Stimulated activated CD4-positive, alpha-beta T cell treated with anti-CD3 and anti-CD28 coated beads, Interleukin-4, amount 100 ng/mL, for 4 hours (primary cell): ENCODE data around the gene SLBP.

Source experiments
- DNase-seq, 2 experiments: peaks; one replicate each; pipeline ENCODE4 v3.0.0-alpha.2; 2020

The SLBP gene

GRCh38 chr4:1748465-1748995 lies 36.4 kb upstream of the SLBP start:
- DNase-seq: peak; percentile 63 to 82

GRCh38 chr4:1747603-1747967 lies 35.5 kb upstream of the SLBP start:
- DNase-seq: no peak

DNA sequence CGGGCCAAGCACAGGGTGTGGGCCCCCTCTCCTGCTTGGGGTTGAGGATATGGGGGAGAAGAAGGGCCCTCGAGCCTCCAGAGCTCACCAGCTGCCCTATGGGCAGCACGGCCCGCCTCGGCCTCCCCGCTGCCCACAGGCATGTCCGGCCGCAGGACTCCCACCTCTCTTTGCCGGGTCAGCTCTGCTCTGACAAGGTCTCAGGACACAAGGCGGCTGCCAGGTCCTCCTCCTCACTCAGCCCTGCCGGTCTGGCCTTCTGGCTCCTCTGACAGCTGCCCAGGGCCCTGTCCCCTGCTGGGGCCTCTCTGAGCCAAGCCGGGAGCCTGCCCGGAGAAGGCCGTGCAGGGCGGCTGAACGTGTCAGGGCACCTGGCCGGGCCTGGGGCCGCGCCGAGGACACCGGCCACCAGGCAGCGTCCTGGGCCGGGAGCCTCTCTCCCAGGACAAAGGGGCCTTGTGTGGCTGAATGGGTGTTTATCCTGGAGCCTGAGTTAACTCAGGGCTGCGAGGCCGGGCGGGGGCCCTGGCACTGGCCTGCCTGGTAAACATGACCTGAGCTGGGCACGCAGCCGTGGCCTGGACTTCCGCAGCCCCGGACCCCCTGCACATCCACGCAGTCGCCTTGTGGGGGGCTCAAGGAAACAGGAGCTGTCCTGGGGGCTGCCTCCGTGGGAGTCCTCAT lies 34.9 kb upstream of the SLBP start:
- DNase-seq: no peak

GRCh38 chr4:1746265-1746691 lies 34.2 kb upstream of the SLBP start:
- DNase-seq: peak; percentile 67 to 80

DNA sequence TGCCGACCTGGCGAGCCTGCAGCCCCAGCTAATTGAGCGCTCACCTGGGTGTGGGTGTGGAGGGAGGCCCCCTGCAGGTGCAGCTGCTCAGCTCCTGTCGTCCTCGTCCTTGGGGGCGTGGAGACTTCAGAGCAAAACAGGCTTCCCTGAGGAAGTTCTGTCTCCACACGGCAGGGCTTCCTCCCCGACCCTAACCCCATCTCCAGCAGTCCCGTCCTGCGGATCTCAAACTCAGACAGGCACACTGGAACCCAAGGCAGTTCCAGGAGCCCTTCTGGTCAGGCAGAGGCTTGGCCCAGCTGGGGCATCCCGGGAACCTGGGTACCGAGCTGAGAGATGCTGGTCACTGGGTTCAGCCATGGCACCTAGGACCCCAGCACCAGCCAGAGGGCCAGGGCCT lies 33.6 kb upstream of the SLBP start:
- DNase-seq: no peak

DNA sequence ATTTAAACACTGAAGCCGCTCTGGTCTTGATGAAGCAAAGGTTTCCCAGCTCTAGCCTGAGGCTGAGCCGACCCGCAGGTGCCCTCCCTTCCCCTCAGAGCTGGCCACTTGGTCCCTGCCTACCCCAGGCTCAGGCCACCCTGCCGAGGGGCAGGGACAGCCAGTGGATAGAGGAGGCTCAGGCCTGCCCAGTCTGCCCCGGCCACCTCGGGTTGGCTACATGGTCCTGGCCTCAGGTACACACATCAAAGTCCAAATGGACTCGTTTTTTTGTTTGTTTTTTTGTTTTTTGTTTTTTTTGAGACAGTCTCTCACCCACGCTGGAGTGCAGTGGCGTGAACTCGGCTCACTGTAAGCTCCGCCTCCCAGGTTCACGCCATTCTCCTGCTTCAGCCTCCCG lies 33.0 kb upstream of the SLBP start:
- no peak for DNase-seq

GRCh38 chr4:1744552-1744951 lies 32.4 kb upstream of the SLBP start:
- DNase-seq: no peak

DNA sequence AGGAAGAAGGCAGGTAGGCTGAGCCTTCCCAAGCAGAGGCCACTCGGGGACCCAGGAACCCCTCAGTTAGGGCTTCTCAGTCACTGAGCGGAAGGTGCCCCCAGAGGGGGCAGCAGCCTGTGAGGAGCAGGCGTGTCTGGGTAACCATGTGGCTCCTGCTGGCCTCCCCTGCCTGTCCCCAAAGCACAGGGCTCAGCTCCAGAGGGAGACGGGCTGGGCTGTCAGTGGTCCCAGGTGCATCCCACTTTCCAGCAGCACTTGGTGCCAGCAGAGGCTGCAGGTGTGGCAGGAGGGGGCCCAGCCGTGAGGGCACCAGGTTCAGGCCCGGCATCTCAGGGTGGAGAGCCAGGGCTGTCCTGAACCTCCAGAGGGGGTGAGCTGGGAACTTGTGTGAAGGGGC lies 31.9 kb upstream of the SLBP start:
- DNase-seq: no peak

GRCh38 chr4:1743551-1743950 lies 31.4 kb upstream of the SLBP start:
- DNase-seq: no peak

- no peak for DNase-seq
These were observed 29.1 kb upstream of the SLBP start for GRCh38 chr4:1741208-1741607.

DNA sequence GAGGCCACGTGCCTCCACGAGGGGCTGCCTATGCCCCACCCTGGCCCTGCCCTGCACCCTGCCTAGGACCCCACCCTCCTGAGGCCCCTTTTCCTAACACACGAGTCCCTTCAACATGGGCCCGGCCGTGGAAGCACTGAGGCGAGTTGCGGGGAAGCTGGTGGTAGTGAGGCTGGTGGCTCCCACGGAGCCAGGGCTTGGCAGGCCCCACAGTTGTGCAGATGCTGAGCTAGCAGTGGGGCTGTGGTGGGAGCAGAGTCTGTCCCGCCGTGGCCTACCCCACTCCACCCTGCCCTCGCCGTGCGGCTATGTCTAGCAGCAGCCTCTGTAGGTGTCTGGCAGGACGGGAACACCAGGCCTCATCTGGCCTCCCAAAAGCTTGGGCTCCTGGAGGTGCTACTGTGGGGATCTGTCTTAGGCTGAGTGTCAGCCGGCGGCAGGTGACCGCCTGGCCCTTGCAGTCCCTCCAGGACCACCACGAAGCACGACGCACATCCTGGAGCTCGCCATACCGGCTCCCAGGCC lies 28.0 kb upstream of the SLBP start:
- DNase-seq: no peak

DNA sequence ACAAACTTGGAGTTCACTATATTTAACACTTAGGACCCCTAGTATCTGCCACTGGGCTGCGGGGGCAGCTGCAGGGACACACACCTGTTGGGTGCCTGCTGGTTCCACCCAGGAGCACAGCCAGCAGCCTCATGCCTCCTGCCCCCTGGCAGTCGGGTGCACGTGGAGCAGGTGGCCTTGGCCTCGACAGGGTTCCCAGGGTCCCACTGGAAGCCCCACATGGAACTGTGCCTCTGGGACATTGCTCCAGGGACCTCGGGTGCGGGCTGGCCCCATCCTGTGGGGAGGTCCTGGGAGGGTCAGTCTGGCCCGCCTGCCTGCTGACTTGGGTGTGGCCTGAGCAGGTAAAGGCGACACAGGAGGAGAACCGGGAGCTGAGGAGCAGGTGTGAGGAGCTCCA lies 27.2 kb upstream of the SLBP start:
- DNase-seq: no peak

DNA sequence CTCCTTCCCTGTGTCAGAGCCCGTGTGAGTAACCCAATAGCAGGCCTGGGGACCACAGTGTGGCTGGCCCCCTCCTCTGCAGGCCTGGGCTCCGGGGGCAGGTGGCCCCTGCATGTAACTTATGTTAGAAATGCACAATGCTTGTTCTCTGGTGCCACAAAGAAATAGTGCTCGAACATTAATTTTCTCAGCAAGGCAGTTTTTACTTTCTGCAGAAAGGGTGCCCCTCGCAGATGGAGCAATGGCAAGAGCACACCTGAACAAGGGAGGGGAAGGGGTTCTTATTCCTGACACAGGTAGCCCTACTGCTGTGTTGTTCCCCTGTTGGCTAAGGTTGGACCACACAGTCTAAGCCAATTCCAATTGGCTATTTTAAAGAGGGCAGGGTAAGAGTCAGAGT lies 26.3 kb upstream of the SLBP start:
- no peak for DNase-seq

- no peak for DNase-seq
These were observed 25.5 kb upstream of the SLBP start for GRCh38 chr4:1737666-1738065.

GRCh38 chr4:1736812-1737211 lies 24.7 kb upstream of the SLBP start:
- no peak for DNase-seq

GRCh38 chr4:1735215-1735614 lies 23.1 kb upstream of the SLBP start:
- DNase-seq: no peak

GRCh38 chr4:1732911-1733310 lies 20.8 kb upstream of the SLBP start:
- no peak for DNase-seq

GRCh38 chr4:1731180-1731579 lies 19.1 kb upstream of the SLBP start:
- DNase-seq: no peak

GRCh38 chr4:1730532-1731135 lies 18.5 kb upstream of the SLBP start:
- no peak for DNase-seq

DNA sequence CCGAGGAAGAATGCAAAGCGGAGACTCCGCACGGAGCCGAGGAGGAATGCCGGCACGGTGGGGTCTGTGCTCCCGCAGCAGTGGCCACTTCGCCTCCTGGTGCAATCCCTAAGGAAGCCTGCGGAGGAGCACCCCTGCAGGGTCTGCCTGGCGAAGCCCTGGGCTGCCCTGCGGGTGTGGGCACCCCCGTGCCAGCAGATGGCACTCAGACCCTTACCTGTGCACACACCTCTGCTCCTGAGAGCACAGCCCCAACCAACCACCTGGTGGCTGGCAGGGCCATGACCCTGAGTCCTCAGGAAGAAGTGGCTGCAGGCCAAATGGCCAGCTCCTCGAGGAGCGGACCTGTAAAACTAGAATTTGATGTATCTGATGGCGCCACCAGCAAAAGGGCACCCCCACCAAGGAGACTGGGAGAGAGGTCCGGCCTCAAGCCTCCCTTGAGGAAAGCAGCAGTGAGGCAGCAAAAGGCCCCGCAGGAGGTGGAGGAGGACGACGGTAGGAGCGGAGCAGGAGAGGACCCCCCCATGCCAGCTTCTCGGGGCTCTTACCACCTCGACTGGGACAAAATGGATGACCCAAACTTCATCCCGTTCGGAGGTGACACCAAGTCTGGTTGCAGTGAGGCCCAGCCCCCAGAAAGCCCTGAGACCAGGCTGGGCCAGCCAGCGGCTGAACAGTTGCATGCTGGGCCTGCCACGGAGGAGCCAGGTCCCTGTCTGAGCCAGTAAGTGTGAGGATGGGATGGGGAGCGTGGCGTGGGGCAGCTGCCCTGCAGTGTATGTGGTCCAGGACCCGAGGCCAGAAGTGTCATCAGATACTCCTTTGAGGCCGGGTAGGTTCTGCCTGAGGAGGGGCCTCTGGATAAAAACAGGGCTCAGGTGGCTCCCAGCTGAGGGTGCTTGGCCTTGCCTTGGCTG lies 16.2 kb upstream of the SLBP start:
- DNase-seq: no peak

DNA sequence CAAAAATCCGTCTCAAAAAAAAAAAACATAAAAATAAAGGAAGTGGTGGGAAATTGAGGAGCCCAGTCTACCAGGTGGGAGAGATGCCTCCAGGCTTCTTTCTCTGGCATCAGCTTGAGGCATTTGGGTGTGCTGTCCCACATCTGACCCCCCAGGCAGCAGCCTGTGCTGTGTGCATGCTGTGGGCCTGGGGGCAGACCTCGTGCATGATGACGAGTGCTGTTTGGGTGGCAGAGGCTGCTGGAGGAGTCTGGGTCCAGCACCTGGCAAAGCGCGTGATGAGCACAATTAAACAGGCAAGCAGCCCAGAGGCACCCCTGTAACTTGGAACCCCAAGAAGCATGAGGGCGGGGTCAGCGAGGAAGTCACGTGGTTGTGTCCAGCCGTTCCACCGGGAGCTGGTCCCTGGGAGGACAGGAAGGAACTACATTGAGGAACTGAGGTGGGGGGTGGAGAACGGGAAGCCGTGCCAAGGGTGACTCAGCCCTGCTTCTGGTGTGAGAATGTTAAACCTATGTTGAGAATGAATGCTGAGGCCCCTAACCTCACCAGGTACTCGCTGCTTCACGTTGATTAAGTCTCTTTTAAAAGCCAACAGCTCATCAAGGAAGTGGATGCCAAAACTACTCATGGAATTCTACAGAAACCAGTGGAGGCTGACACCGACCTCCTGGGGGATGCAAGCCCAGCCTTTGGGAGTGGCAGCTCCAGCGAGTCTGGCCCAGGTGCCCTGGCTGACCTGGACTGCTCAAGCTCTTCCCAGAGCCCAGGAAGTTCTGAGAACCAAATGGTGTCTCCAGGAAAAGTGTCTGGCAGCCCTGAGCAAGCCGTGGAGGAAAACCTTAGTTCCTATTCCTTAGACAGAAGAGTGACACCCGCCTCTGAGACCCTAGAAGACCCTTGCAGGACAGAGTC lies 15.3 kb upstream of the SLBP start:
- DNase-seq: no peak
